ENCODE measurements around the gene ANKRD29.

ANKRD29 gene

DNA sequence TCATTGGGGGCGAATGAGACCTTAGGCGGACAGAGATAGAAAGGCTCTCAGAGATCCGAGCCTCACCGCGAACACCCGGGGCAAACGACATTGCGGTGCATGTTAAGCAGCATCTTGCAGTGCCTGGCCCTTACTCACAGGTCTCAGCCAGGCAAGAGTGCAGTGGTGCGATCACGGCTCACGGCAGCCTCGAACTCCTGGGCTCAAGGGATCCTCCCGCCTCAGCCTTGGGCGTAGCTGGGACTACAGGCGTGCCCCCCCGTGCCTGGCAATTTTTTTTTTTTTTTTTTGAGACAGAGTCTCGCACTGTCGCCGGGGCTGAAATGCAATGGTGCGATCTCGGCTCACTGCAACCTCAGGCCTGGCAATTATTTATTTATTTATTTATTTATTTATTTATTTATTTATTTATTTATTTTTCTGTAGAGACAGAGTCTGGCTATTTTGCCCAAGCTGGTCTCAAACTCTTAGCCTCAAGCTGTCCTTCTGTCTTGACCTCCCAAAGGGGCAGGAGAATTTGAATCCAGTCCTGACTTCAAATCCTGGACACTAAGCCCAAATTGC is 27.9 kb upstream of the ANKRD29 start:
- Histone ChIP-seq H3K27ac (no peak overlapping the region), H3K27me3 (peaks cover 0 to 9% of the 10 kb centered on the region in 2 donors), H3K4me1 (peaks cover 0 to 21% (median 14%) of the 10 kb centered on the region in 4 donors), H3K4me3 (peak overlapping the region; percentile 55 to 58), H3K9me3 (no peaks in the 10 kb centered on the region), H3K36me3 (no peaks in the 10 kb centered on the region)
- intact Hi-C loops (cut with DNase I; ENCODE audit: low total_unique reads), result no loop called here
- TF ChIP-seq, protein P1, sequence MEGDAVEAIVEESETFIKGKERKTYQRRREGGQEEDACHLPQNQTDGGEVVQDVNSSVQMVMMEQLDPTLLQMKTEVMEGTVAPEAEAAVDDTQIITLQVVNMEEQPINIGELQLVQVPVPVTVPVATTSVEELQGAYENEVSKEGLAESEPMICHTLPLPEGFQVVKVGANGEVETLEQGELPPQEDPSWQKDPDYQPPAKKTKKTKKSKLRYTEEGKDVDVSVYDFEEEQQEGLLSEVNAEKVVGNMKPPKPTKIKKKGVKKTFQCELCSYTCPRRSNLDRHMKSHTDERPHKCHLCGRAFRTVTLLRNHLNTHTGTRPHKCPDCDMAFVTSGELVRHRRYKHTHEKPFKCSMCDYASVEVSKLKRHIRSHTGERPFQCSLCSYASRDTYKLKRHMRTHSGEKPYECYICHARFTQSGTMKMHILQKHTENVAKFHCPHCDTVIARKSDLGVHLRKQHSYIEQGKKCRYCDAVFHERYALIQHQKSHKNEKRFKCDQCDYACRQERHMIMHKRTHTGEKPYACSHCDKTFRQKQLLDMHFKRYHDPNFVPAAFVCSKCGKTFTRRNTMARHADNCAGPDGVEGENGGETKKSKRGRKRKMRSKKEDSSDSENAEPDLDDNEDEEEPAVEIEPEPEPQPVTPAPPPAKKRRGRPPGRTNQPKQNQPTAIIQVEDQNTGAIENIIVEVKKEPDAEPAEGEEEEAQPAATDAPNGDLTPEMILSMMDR (IDR thresholded peaks at IDR 0.05), result no peak
- no peak for DNase-seq

DNA sequence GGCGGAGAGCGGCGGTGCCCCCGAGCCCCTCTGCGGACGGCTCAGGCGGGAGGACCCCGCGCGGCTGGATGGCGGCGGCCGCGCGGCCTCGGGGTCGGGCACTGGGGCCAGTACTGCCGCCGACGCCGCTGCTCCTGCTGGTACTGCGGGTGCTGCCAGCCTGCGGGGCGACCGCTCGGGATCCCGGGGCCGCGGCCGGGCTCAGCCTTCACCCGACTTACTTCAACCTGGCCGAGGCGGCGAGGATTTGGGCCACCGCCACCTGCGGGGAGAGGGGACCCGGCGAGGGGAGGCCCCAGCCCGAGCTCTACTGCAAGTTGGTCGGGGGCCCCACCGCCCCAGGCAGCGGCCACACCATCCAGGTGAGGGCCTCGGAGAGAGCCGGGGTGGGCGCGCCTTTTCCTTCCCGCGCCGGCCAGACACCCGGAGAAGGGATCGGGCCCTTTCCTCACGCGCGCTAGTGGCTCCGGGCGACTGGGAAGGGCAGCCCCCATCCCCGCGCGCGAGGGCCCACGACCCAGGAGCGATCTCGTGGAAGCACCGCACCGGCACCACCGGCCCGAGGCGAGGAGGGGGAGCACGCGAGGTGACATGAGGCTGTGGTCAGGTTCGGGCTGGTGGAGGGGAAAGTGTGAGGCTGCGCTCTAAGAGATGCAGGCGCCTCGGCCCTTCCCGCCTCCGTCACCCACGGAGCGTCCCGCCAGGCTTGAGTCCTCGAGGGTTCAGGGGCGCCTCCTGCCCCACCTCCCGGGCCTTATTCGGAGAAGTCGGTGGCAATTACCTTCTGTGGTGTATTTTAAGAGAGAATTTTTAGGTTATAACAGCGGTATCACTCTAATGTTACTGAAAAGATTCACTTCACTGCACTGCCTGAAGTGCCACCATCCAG is 27.1 kb upstream of the ANKRD29 start:
- Histone ChIP-seq H3K4me1 (peaks cover 0 to 21% (median 14%) of the 10 kb centered on the region in 4 donors), H3K36me3 (no peaks in the 10 kb centered on the region), H3K27ac (peak overlapping the region; percentile 27 to 57), H3K27me3 (peaks cover 0 to 9% of the 10 kb centered on the region in 2 donors), H3K4me3 (peak overlapping the region; percentile 55 to 58), H3K9me3 (no peaks in the 10 kb centered on the region)
- intact Hi-C loops (cut with DNase I; ENCODE audit: low total_unique reads), result loop anchor here (10.0 kb wide), 1 partner anchor 65 kb away; no protein-coding TSS in a partner anchor
- TF ChIP-seq, protein P1 (IDR thresholded peaks at IDR 0.05), result no peak
- DNase-seq, result peak in 1 of 2 donors; percentile 66

DNA sequence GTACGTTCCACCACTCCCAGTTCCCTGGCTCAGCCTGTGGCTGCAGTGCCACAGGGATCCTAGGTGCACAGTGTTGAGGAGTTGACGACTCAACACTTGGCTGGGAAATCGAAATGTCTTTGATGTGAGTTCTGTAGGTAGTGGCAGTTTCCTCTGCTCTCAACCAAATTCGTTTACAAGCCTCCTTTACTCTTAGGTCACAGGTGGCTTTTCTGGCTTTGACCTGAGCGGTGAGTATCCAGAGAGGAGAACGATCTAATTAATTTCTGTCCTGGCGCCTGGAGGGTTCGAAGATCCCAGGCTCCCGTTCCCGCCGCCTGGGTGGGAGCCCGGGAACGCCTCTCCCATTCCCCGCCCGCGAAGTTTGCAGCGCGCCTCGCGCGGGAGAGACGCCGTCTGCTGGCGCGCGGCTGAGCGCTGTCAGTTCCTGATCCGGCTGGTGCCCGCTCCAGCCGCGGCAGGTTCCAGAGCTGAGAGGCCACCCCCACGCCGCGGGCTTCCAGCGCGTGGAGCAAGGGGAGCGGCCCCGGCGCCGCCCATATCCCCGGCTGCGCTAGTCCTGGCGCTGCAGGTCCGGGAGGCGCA is 26.4 kb upstream of the ANKRD29 start, which contains the start of gene LAMA3:
TSS of gene LAMA3 (plus strand) at position 423 of the 585 bp plus-strand sequence. CDS start 231 bp downstream, outside the sequence.
- Histone ChIP-seq H3K36me3 (no peaks in the 10 kb centered on the region), H3K9me3 (no peaks in the 10 kb centered on the region), H3K4me1 (peaks cover 0 to 21% (median 14%) of the 10 kb centered on the region in 4 donors), H3K27me3 (peaks cover 0 to 9% of the 10 kb centered on the region in 2 donors), H3K27ac (peak within 1 kb of the TSS; percentile 27 to 57), H3K4me3 (peak within 1 kb of the TSS; percentile 55 to 58)
- TF ChIP-seq, protein P1 (IDR thresholded peaks at IDR 0.05), result peak in 1 of 2 experiments; percentile 19
- peak; percentile 40 to 71 for DNase-seq
- intact Hi-C loops (cut with DNase I; ENCODE audit: low total_unique reads), result loop anchor here (10.0 kb wide), 1 partner anchor 64 kb away; no protein-coding TSS in a partner anchor

DNA sequence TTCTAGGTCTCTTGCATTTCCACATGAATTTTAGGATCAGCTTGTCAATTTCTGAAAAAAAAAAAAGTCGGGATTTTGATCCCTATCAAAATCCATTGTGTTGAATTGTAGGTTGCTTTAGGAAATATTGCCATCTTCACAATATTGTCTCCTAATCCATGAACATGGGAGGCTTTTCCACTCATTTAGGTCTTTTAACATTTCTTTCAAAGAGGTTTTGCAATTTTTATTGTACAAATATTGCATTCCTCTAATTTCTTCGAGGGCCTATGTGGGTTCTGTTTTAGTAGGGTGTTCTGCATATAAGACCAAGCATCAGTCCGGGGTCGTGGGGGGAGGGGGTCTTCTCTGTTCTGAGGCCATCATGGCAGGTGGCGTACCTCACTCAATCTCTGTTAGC is 25.8 kb upstream of the ANKRD29 start:
- TF ChIP-seq, protein P1 (IDR thresholded peaks at IDR 0.05), result no peak
- peaks cover 0 to 21% (median 14%) of the 10 kb centered on the region in 4 donors for H3K4me1 ChIP-seq
- H3K27ac ChIP-seq, result no peak overlapping the region
- DNase-seq, result no peak
- H3K27me3 ChIP-seq, result peaks cover 0 to 9% of the 10 kb centered on the region in 2 donors
- peak overlapping the region in 1 of 2 donors; percentile 58 for H3K4me3 ChIP-seq
- no peaks in the 10 kb centered on the region for H3K36me3 ChIP-seq
- H3K9me3 ChIP-seq, result no peaks in the 10 kb centered on the region
- intact Hi-C loops (cut with DNase I; ENCODE audit: low total_unique reads), result loop anchor here (10.0 kb wide), 1 partner anchor 64 kb away; no protein-coding TSS in a partner anchor

DNA sequence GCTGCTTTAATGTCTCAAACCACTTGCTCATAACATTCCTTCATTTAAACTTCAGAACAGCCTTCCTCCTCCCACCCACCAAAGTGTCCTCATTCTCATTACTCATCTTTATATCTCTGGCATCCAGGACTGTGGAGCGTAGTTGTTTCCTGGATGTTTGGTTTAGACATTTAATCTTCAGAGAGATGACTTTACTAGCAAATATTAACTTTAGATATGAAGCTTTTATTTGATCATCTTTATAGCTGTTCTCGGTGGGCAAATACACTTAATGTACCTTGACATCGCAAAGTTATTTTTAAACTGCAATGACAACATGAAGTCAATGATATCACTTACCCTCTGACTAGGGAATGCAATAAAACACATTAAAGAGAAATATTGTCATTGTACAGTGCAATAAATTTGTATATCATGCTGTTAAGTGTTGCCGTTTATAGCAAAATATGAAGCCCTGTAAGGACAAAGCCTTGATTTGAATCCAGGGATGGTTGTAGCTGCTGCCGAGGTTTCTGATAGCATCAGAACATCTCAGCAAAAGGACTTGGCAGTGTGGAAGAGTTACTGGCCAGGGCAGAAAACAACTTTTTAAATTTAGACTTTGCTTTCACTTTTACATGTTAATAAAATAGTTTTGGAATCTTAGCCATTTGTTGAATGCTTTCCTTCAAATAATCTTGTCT is 21.9 kb upstream of the ANKRD29 start:
- no peak for DNase-seq
- H3K27me3 ChIP-seq, result peaks cover 0 to 2% of the 10 kb centered on the region in 2 donors
- H3K36me3 ChIP-seq, result no peaks in the 10 kb centered on the region
- peaks cover 0 to 13% (median 8%) of the 10 kb centered on the region in 4 donors for H3K4me1 ChIP-seq
- no peak overlapping the region for H3K27ac ChIP-seq
- H3K4me3 ChIP-seq, result no peak overlapping the region
- TF ChIP-seq, protein P1 (IDR thresholded peaks at IDR 0.05), result no peak
- no peaks in the 10 kb centered on the region for H3K9me3 ChIP-seq
- intact Hi-C loops (cut with DNase I; ENCODE audit: low total_unique reads), result loop anchor here (10.0 kb wide), 1 partner anchor 60 kb away; no protein-coding TSS in a partner anchor

Measured in tibial artery (tissue), 4 donors.